NB4 (cell line): ENCODE results near the gene ZNF331.

Experiments
- POLR2A ChIP-seq: IDR thresholded peaks from 2 replicates; pipeline ENCODE4 v1.6.1; 2011; ENCODE audit warnings: mild to moderate bottlenecking; ENCODE audit not compliant: insufficient read length; ENCODE audit errors: extremely low read depth
- TF ChIP-seq, protein P1 (sequence below): IDR thresholded peaks from 2 replicates; pipeline ENCODE4 v1.6.1; 2011; ENCODE audit warnings: low read depth, low read length

DNA sequence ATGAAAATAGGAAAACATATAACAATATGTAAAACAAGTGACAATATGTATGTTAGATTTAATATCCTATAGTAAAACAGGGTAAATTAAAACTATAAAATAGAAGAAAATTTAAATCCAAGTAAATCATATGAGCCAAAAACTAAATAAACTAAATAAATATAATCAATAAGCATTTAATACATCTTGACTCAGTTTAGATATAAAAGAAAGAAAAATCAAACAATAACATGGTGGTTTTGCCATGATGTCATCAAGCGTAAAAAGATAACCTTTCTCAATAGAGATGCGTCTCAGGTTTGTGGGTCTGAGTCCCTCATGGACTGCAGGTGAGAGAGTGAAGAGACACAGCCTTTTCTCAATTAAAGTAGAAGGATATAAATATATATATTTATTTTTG, 26.6 kb upstream of the ZNF331 start:
- TF ChIP-seq POLR2A, result no peak
- TF ChIP-seq, protein P1, sequence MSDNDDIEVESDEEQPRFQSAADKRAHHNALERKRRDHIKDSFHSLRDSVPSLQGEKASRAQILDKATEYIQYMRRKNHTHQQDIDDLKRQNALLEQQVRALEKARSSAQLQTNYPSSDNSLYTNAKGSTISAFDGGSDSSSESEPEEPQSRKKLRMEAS, result no peak
